HG03064 (cell line): ENCODE results near the gene GALNT13.

Source experiments
- ATAC-seq: cut with Tn5 transposase; IDR thresholded peaks from one replicate; pipeline ENCODE4 v1.9.1; 2021; ENCODE audit warnings: low read depth; ENCODE audit not compliant: unreplicated experiment

Gene GALNT13

GRCh38 chr2:154394600-154394999, 522.9 kb downstream of the GALNT13 start:
- ATAC-seq, result no peak

DNA sequence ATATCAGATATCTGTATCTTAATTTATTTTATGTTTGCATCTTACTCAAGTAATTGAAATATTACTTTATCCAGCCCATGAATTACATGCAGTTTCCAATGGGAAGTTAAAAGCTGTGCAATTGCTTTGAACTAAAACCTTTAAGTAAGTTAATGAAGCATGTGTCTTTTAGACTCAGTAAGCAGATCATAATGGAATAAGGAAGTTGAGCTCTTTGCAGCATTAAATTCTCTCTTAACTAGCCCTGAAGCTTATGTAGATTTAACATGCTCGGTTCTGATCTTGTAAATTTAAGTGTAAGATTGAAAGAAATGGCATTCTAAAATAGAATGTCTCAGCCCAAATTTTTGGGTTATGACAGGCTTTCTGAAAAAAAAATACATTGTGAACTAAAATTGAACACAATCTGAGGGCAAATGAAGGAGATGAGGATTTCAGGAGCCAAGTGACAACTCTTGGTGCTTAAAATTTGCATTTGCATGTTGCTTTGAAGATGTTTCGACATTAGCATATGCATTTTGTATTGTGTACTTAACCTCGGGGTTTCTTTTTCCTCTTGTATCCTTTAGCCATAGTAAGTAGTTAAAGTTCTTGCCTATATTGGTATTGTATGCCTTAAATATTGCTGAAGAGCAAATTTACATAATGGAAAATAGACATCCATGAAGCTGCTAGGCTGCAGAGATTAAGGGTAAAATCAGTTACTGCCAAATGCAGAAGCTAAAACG, 529.0 kb downstream of the GALNT13 start:
- no peak for ATAC-seq

- no peak for ATAC-seq
Measured at GRCh38 chr2:154402213-154402612, 530.5 kb downstream of the GALNT13 start.

- ATAC-seq, result no peak
Measured at GRCh38 chr2:154403242-154403790, 531.6 kb downstream of the GALNT13 start.

GRCh38 chr2:154408786-154409185, 537.1 kb downstream of the GALNT13 start:
- ATAC-seq, result no peak

DNA sequence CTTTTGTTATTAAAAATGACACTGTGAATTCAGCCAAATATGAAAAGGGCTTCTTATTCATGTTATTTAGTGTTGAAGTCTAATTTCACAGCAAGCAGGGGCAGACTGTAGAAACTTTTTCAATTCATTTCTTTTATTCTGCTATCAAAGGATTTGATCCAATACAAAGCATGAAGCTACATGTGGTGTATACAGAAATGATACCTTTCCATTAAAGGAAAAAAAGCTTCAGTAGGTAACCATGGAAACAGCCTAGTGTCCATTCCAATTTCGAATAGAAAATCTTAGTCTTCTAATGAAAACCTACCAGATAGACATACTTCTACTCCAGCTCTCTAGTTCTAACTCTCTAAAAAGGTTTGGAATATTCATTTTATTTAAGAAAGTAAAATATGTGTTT, 550.5 kb downstream of the GALNT13 start:
- no peak for ATAC-seq

DNA sequence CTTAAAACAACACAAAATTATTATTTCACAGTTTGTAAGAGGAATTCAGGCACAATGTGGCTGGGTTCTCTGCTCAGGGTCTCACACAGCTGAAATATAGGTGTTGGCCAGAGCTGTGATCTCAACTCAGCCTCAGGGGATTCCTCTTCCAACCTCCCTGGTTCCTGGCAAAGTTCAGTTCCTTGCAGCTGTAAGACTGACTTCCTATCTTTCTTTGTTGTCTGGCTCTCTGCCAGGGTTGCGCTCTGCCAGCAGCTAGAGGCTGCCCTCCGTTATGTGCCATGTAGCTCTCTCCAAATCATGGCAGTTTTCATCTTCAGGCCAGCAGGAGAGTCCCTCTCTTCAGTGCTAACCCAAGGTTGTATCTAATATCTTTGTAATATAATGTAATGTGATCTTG, 554.3 kb downstream of the GALNT13 start:
- ATAC-seq, result no peak

GRCh38 chr2:154427453-154427852, 555.7 kb downstream of the GALNT13 start:
- no peak for ATAC-seq

GRCh38 chr2:154428022-154428421, 556.3 kb downstream of the GALNT13 start:
- no peak for ATAC-seq

- no peak for ATAC-seq
Measured at GRCh38 chr2:154433010-154433409, 561.3 kb downstream of the GALNT13 start.

DNA sequence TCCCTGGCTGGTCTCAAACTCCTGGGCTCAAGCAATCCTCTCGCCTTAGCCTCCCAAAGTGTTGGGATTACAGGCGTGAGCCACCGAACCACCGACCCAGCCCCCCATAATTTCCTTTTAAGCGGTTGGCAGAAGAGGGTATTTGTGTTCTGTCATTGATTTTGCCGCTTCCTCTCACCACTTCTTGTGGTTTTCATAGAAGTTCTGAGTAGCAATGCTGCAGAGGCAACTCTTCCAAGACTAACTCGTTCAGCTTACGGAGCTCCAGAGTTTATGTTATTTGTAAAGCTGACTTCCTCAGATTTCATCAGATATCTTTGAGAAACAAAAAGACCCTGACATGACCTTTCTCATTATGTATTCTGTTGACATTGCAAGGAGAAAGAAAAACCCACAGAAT, 565.4 kb downstream of the GALNT13 start:
- ATAC-seq, result no peak

GRCh38 chr2:154439156-154439555, 567.4 kb downstream of the GALNT13 start:
- ATAC-seq, result no peak

DNA sequence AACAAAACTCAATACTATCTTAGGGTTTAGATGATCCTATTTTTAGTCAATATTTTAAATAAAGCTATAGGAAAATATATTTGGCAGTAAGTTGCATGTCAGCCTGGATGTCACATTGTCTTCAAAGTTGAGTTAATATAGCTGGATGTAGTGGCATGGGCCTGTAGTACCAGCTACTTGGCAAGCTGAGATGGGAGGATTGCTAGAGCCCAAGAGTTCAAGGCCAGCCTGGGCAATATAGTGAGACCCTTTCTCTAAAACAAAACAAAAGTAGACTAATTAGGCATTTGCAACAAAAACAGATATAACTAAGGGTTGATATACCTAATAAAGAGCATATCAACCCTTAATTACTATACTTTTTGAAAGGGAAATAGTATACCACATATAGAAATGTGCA, 572.2 kb downstream of the GALNT13 start:
- ATAC-seq, result no peak

- no peak for ATAC-seq
Measured at GRCh38 chr2:154446324-154446723, 574.6 kb downstream of the GALNT13 start.

DNA sequence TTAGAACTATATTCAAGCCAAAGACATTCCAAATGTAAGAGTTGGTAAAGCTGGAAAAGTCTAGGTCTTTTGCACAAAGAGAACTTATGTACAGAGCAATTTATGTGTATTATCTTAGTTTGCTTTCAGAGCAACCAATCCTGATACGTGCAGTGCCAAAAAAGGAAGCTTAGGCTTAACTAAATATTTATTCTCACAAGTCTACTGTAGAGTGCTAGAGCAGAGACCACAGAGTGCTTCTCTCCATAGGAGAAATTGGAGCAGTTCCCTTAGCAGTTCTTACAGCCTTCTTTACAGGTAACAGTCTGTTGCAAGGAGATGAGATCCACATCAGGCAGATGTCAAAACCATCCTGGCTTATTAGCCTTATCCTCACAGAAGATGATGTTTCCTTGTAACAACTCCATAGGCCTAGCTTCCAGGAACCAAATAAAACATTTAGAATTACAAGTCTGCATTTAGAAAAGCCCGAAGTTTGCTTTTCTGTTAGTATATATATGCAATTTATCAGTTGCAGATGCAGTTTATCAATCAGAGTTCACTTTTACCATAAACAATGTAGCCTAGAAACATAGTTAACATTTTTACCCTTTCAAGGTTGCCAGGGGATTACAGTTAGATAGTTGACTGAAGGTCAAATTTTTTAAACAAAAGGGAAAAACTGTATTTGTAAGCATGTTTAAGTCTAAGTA, 576.2 kb downstream of the GALNT13 start:
- no peak for ATAC-seq

GRCh38 chr2:154449951-154450658, 578.4 kb downstream of the GALNT13 start:
- no peak for ATAC-seq

- ATAC-seq, result no peak
Measured at GRCh38 chr2:154452471-154452870, 580.7 kb downstream of the GALNT13 start.

DNA sequence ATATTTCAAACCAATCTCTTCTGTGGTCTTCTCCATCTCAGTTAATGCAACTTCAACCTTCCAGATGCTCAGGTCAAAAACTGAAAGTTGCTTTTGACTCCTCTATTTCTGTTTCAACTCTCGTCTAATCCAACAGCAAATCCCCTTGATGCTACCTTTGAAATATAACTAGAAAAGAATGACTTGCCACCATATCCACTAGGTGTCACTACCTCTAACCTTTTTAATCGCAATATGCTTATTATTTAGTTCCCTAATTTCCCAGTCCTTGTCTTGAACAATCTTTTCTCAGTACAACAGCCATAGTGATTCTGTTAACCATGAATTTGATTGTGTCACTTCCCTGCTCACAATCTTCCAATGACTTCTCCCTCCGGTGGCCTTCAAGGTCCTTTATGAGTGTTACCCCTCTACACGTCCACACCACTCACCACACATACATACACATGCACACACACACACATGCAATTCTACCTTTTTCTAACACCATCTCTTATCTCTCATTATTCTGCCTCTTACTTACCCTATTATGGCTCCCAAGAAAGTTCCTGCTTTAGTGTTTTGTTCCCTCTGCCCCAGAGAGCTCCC, 581.3 kb downstream of the GALNT13 start:
- peak; percentile 60 for ATAC-seq

DNA sequence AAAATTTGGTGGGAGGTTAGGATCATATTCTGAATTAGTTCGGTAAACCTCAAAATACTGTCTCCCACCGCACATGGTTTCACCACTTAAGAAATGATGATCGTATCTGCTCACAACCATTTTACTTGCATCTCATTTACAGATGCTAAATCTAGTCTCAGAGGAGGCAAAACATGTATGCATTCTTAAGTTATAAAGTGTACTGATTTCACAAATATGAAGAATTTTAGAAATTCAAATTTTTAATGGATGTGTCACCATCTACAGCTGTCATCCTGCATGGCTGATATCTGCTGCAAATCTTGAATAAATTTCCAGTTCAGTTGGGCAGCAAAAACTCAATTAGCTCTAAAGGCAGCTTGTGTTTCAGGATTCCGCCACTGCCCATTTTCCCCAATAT, 583.4 kb downstream of the GALNT13 start:
- no peak for ATAC-seq

DNA sequence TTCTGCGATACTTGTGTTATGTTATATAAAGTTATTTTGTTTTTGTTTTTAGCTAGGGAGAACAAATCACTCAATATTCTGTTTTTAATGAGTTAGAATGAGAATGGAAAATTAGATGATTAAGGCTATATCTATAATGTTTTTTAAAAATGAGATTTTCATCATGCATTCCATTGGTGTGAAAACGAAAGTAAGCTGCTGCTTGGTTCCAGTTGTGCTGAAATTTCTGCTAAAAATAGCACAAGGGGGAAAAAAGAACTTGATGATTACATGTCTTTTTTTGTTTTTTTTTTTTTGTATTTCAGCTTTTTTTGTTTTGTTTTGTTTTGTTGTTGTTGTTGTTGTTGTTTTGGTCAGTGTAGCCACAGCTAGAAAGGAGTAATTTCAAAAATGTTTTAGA, 584.1 kb downstream of the GALNT13 start:
- no peak for ATAC-seq

- ATAC-seq, result no peak
Measured at GRCh38 chr2:154457286-154457685, 585.6 kb downstream of the GALNT13 start.
